ENCODE data around the gene GNAI3.

The GNAI3 gene

GRCh38 chr1:109623601-109624161, 75.3 kb downstream of the GNAI3 start:
- no peak for DNase-seq (ENCODE audit: low read depth, low spot score)

- DNase-seq (ENCODE audit: low read depth, low spot score): no peak
These were observed 76.0 kb downstream of the GNAI3 start for GRCh38 chr1:109624201-109625010.

GRCh38 chr1:109625176-109625575, 76.8 kb downstream of the GNAI3 start:
- DNase-seq (ENCODE audit: low read depth, low spot score): no peak

GRCh38 chr1:109625601-109626560, 77.5 kb downstream of the GNAI3 start:
- DNase-seq (ENCODE audit: low read depth, low spot score): no peak

- DNase-seq (ENCODE audit: low read depth, low spot score): no peak
These were observed 78.4 kb downstream of the GNAI3 start for GRCh38 chr1:109626682-109627408.

GRCh38 chr1:109627692-109628399, 79.4 kb downstream of the GNAI3 start:
- no peak for DNase-seq (ENCODE audit: low read depth, low spot score)

GRCh38 chr1:109628540-109629321, 80.3 kb downstream of the GNAI3 start:
- no peak for DNase-seq (ENCODE audit: low read depth, low spot score)

GRCh38 chr1:109629372-109630030, 81.1 kb downstream of the GNAI3 start:
- DNase-seq (ENCODE audit: low read depth, low spot score): no peak

GRCh38 chr1:109630081-109630897, 81.9 kb downstream of the GNAI3 start:
- DNase-seq (ENCODE audit: low read depth, low spot score): no peak

GRCh38 chr1:109630898-109631512, 82.6 kb downstream of the GNAI3 start:
- DNase-seq (ENCODE audit: low read depth, low spot score): no peak

GRCh38 chr1:109631513-109632505, 83.4 kb downstream of the GNAI3 start:
- no peak for DNase-seq (ENCODE audit: low read depth, low spot score)

- no peak for DNase-seq (ENCODE audit: low read depth, low spot score)
These were observed 84.4 kb downstream of the GNAI3 start for GRCh38 chr1:109632671-109633346.

GRCh38 chr1:109634292-109634691, 85.9 kb downstream of the GNAI3 start:
- DNase-seq (ENCODE audit: low read depth, low spot score): no peak

- DNase-seq (ENCODE audit: low read depth, low spot score): no peak
These were observed 86.6 kb downstream of the GNAI3 start for GRCh38 chr1:109634771-109635750.

- DNase-seq (ENCODE audit: low read depth, low spot score): no peak
These were observed 87.4 kb downstream of the GNAI3 start for GRCh38 chr1:109635862-109636200.

All from smooth muscle cell of the brain vasculature (primary cell).